Measurements from ENCODE around the gene MPZL2.

- TF ChIP-seq CTCF (conservative IDR thresholded peaks at IDR 0.05; ENCODE audit: low read depth, low read length) (no peak), EZH2phosphoT487 (IDR thresholded peaks at IDR 0.05; ENCODE audit: borderline replicate concordance, low read length) (no peak)
Observed at GRCh38 chr11:118243993-118244762, 19.9 kb downstream of the MPZL2 start.
